Liver (tissue), 9 donors: ENCODE measurements around the gene TFB2M. TPM values are rescaled to one million over a fixed set of nuclear protein-coding genes. Genes with fewer than 3 reads are reported as not detected.
A peak's percentile ranks its signal among the peaks of the same experiment; 100 is the strongest.

Source experiments
- DNase-seq: peaks from one replicate; pipeline ENCODE4 v3.0.0-alpha.2; 2017; ENCODE audit warnings: low spot score
- H3K27ac ChIP-seq, 2 donors: one replicate each; pipeline ENCODE4 v1.7.0; 2013; ENCODE audit warnings: inconsistent platforms in 2 of 2, low read length in 2 of 2, control low read depth in 1 of 2, low read depth in 1 of 2, mild to moderate bottlenecking in 1 of 2
- H3K27me3 ChIP-seq, 4 donors: one replicate each; pipeline versions ENCODE4 v1.6.1 to v1.7.0; 2013; ENCODE audit warnings: low read length in 3 of 4, inconsistent platforms in 1 of 4, mild to moderate bottlenecking in 1 of 4, moderate library complexity in 1 of 4; ENCODE audit not compliant: control insufficient read depth in 4 of 4, insufficient read depth in 4 of 4
- H3K36me3 ChIP-seq, 4 donors: one replicate each; pipeline versions ENCODE4 v1.6.1 to v1.7.0; 2013; ENCODE audit warnings: low read length in 3 of 4, mild to moderate bottlenecking in 3 of 4, low read depth in 1 of 4, moderate library complexity in 1 of 4; ENCODE audit not compliant: control insufficient read depth in 4 of 4, insufficient read depth in 3 of 4
- H3K4me1 ChIP-seq, 4 donors: one replicate each; pipeline versions ENCODE4 v1.6.1 to v1.7.0; 2013; ENCODE audit warnings: low read length in 3 of 4, mild to moderate bottlenecking in 3 of 4, moderate library complexity in 1 of 4; ENCODE audit not compliant: control insufficient read depth in 4 of 4, insufficient read depth in 4 of 4
- H3K4me3 ChIP-seq, 3 donors: one replicate each; pipeline versions ENCODE4 v1.6.1 to v1.7.0; 2013; ENCODE audit warnings: low read length in 3 of 3, control low read depth in 1 of 3, low read depth in 1 of 3, mild to moderate bottlenecking in 1 of 3
- H3K9ac ChIP-seq, 2 donors: one replicate each; pipeline ENCODE4 v1.7.0; 2013; ENCODE audit warnings: low read length in 2 of 2, mild to moderate bottlenecking in 2 of 2, moderate library complexity in 2 of 2, control low read depth in 1 of 2, low read depth in 1 of 2
- H3K9me3 ChIP-seq, 4 donors: one replicate each; pipeline versions ENCODE4 v1.6.1 to v1.7.0; 2013; ENCODE audit warnings: low read length in 3 of 4; ENCODE audit not compliant: control insufficient read depth in 4 of 4
- ATF3 ChIP-seq: IDR thresholded peaks from 2 replicates; pipeline ENCODE4 v1.6.1; 2016; ENCODE audit warnings: antibody characterized with exemption
- CTCF ChIP-seq: fragments of 150-350 bp; IDR thresholded peaks from 2 replicates; pipeline ENCODE4 v1.5.1; 2017; ENCODE audit warnings: improper control_type of control experiment, low read depth, low read length; ENCODE audit not compliant: missing input control
- EGR1 ChIP-seq, 2 donors: IDR thresholded peaks; 2 replicates each; pipeline ENCODE4 v1.6.1; 2016 to 2018; ENCODE audit warnings: antibody characterized with exemption in 2 of 2, low read depth in 2 of 2
- FOXA1 ChIP-seq: IDR thresholded peaks from 2 replicates; pipeline ENCODE4 v1.6.1; 2016; ENCODE audit warnings: antibody characterized with exemption
- FOXA2 ChIP-seq: IDR thresholded peaks from 2 replicates; pipeline ENCODE4 v1.6.1; 2016; ENCODE audit warnings: antibody characterized with exemption
- GABPA ChIP-seq, 2 donors: IDR thresholded peaks in 1 of 2; conservative IDR thresholded peaks in 1 of 2; 2 replicates each; pipeline ENCODE4 v1.6.1; 2016; ENCODE audit warnings: antibody characterized with exemption in 2 of 2, mild to moderate bottlenecking in 1 of 2, moderate library complexity in 1 of 2
- HNF4A ChIP-seq, 2 donors: conservative IDR thresholded peaks; 2 replicates each; pipeline ENCODE4 v1.6.1; 2016; ENCODE audit warnings: antibody characterized with exemption in 2 of 2, mild to moderate bottlenecking in 2 of 2
- HNF4G ChIP-seq: IDR thresholded peaks from 2 replicates; pipeline ENCODE4 v1.6.1; 2016; ENCODE audit warnings: antibody characterized with exemption
- JUND ChIP-seq, 2 donors: IDR thresholded peaks; 2 replicates each; pipeline ENCODE4 v1.6.1; 2016; ENCODE audit warnings: antibody characterized with exemption in 2 of 2
- MAX ChIP-seq: IDR thresholded peaks from 2 replicates; pipeline ENCODE4 v1.6.1; 2016; ENCODE audit warnings: antibody characterized with exemption
- NR2F2 ChIP-seq: IDR thresholded peaks from 2 replicates; pipeline ENCODE4 v1.6.1; 2016; ENCODE audit warnings: antibody characterized with exemption
- RAD21 ChIP-seq, 2 donors: IDR thresholded peaks; 2 replicates each; pipeline ENCODE4 v1.6.1; 2016; ENCODE audit warnings: antibody characterized with exemption in 2 of 2, mild to moderate bottlenecking in 2 of 2
- REST ChIP-seq: IDR thresholded peaks from 2 replicates; pipeline ENCODE4 v1.6.1; 2016; ENCODE audit warnings: antibody characterized with exemption, mild to moderate bottlenecking
- RXRA ChIP-seq, 2 donors: IDR thresholded peaks; 2 replicates each; pipeline ENCODE4 v1.6.1; 2017 to 2018; ENCODE audit warnings: antibody characterized with exemption in 2 of 2, mild to moderate bottlenecking in 1 of 2
- SP1 ChIP-seq: IDR thresholded peaks from 2 replicates; pipeline ENCODE4 v1.6.1; 2018; ENCODE audit warnings: antibody characterized with exemption, mild to moderate bottlenecking
- TAF1 ChIP-seq: conservative IDR thresholded peaks from 2 replicates; pipeline ENCODE4 v1.6.1; 2016; ENCODE audit warnings: antibody characterized with exemption, mild to moderate bottlenecking
- YY1 ChIP-seq: IDR thresholded peaks from 2 replicates; pipeline ENCODE4 v1.6.1; 2016; ENCODE audit warnings: antibody characterized with exemption, mild to moderate bottlenecking
- ZBTB33 ChIP-seq: IDR thresholded peaks from 2 replicates; pipeline ENCODE4 v1.6.1; 2016; ENCODE audit warnings: antibody characterized with exemption
- WGBS: extraction: QIAGEN DNeasy Blood & Tissue Kit; methylation state at CpG from one replicate; pipeline ENCODE4 v1.1.7; 2013; 5-methylcytosine and 5-hydroxymethylcytosine counted together
- polyA plus RNA-seq, 2 donors: library from polyadenylated mRNA; stranded (reverse) in 1 of 2; unstranded in 1 of 2; fragments of 200-250 nt in 1 of 2; fragments of >200 nt in 1 of 2; fragmentation: Nextera tagmentation in 1 of 2; extraction: Ambion mirVana in 1 of 2; gene quantifications; one replicate each; pipeline versions ENCODE4 v1.2.1 to v1.2.3, GENCODE V29; 2013 to 2015
- total RNA-seq, 2 donors: library from RNA; depleted of rRNA; stranded (reverse); fragments of >200 nt; gene quantifications; one replicate each; pipeline ENCODE4 v1.2.3, GENCODE V29; 2014
- donor health status: healthy.
- donor health status: healthy.
- donor health status: healthy.
- donor health status: healthy.
- donor health status: healthy.

TFB2M gene
- total and polyA plus RNA-seq, 4 donors, result 15.0 to 26.4 (median 23.5) TPM

- Histone ChIP-seq H3K9me3 (no peaks in the 10 kb centered on the region), H3K9ac (peak overlapping the region; percentile 23 to 65), H3K4me3 (peak overlapping the region; percentile 57 to 78 (median 62)), H3K27ac (peak overlapping the region; percentile 47 to 61), H3K36me3 (no peaks in the 10 kb centered on the region), H3K27me3 (no peaks in the 10 kb centered on the region), H3K4me1 (peaks cover 23 to 39% (median 32%) of the 10 kb centered on the region in 4 donors)
- no peak for TF ChIP-seq NR2F2
- TF ChIP-seq ZBTB33, result no peak
- no peak for TF ChIP-seq RXRA (IDR thresholded peaks at IDR 0.05)
- TF ChIP-seq HNF4G, result no peak
- TF ChIP-seq FOXA1, result no peak
- TF ChIP-seq MAX, result no peak
- TF ChIP-seq TAF1, result no peak
- no peak for TF ChIP-seq GABPA (IDR thresholded peaks at IDR 0.05 in 1 of 2, conservative IDR thresholded peaks at IDR 0.05 in 1 of 2)
- no peak for TF ChIP-seq SP1
- TF ChIP-seq RAD21 (IDR thresholded peaks at IDR 0.05), result no peak
- no peak for TF ChIP-seq FOXA2
- TF ChIP-seq REST, result no peak
- TF ChIP-seq EGR1 (IDR thresholded peaks at IDR 0.05; ENCODE audit: low read depth in 2 of 2), result no peak
- TF ChIP-seq JUND (IDR thresholded peaks at IDR 0.05), result no peak
- TF ChIP-seq ATF3, result no peak
- no peak for TF ChIP-seq HNF4A (conservative IDR thresholded peaks at IDR 0.05)
- TF ChIP-seq CTCF, result no peak
- no peak for TF ChIP-seq YY1
- 16% methylated on average over 2 of the region's 2 CpGs for WGBS
- no peak for DNase-seq
Measured at GRCh38 chr1:246583056-246583440, 17.0 kb upstream of the TFB2M start.
